OCI-LY1 (cell line): ENCODE data around the gene WDR35.

Experiments
- H2AFZ ChIP-seq: fragments of 200-600 bp; sonication (generic), shearing (Covaris generic); 2 replicates; pipeline ENCODE4 v1.6.0; 2014; ENCODE audit warnings: antibody characterized with exemption, mild to moderate bottlenecking, low read length
- H3F3A ChIP-seq: fragments of 200-600 bp; sonication (generic), shearing (Covaris generic); 2 replicates; pipeline ENCODE4 v1.6.0; 2014; ENCODE audit warnings: mild to moderate bottlenecking, antibody characterized with exemption, low read length, moderate library complexity; ENCODE audit not compliant: insufficient read depth
- H3K27ac ChIP-seq: fragments of 200-600 bp; sonication (generic); 2 replicates; pipeline ENCODE4 v1.5.1; 2014; ENCODE audit warnings: low read length, mixed run types, mild to moderate bottlenecking, low read depth; ENCODE audit not compliant: poor library complexity, severe bottlenecking
- H3K27me3 ChIP-seq: fragments of 200-600 bp; sonication (generic); 2 replicates; pipeline ENCODE4 v1.6.0; 2014; ENCODE audit warnings: antibody characterized with exemption, mild to moderate bottlenecking, low read length, moderate library complexity; ENCODE audit not compliant: insufficient read depth
- H3K36me3 ChIP-seq: fragments of 200-600 bp; sonication (generic); 2 replicates; pipeline ENCODE4 v1.6.1; 2014; ENCODE audit warnings: mild to moderate bottlenecking, antibody characterized with exemption, low read length, moderate library complexity, mixed read lengths; ENCODE audit not compliant: insufficient read depth
- H3K4me1 ChIP-seq: fragments of 200-600 bp; sonication (generic); 2 replicates; pipeline ENCODE4 v1.5.1; 2014; ENCODE audit warnings: mild to moderate bottlenecking, low read length, moderate library complexity; ENCODE audit not compliant: insufficient read depth, severe bottlenecking
- H3K4me2 ChIP-seq: fragments of 200-600 bp; sonication (generic), shearing (Covaris generic); 2 replicates; pipeline ENCODE4 v1.6.1; 2014; ENCODE audit warnings: low read length
- H3K4me3 ChIP-seq: fragments of 200-600 bp; sonication (generic); 2 replicates; pipeline ENCODE4 v1.5.1; 2014; ENCODE audit warnings: low read length, low read depth, mild to moderate bottlenecking, mixed read lengths; ENCODE audit not compliant: poor library complexity, severe bottlenecking
- H3K79me2 ChIP-seq: fragments of 200-600 bp; shearing (Covaris generic); 2 replicates; pipeline ENCODE4 v1.6.1; 2016; ENCODE audit warnings: mixed run types, low read length, mixed read lengths; ENCODE audit not compliant: insufficient read depth
- H3K9ac ChIP-seq: fragments of 200-600 bp; sonication (generic), shearing (Covaris generic); 2 replicates; pipeline ENCODE4 v1.6.1; 2014; ENCODE audit warnings: mild to moderate bottlenecking, low read length, mixed read lengths
- H3K9me2 ChIP-seq: fragments of 200-600 bp; sonication (generic), shearing (Covaris generic); 2 replicates; pipeline ENCODE4 v1.6.1; 2014; ENCODE audit warnings: low read depth, mild to moderate bottlenecking, low read length, mixed read lengths
- H3K9me3 ChIP-seq: fragments of 200-600 bp; shearing (Covaris generic); 2 replicates; pipeline ENCODE4 v1.6.1; 2014; ENCODE audit warnings: low read length, mixed read lengths
- H4K20me1 ChIP-seq: fragments of 200-600 bp; sonication (generic), shearing (Covaris generic); 2 replicates; pipeline ENCODE4 v1.6.0; 2016; ENCODE audit warnings: mild to moderate bottlenecking, low read length; ENCODE audit not compliant: insufficient read depth
- CTCF ChIP-seq: fragments of 200-600 bp; sonication (generic), shearing (Covaris generic); IDR thresholded peaks from 2 replicates; pipeline ENCODE4 v1.5.1; 2017; ENCODE audit warnings: mild to moderate bottlenecking, antibody characterized with exemption, low read length, moderate library complexity, mixed read lengths
- EZH2 ChIP-seq: fragments of 200-600 bp; sonication (generic), shearing (Covaris generic); IDR thresholded peaks from 2 replicates; pipeline ENCODE4 v1.8.0; 2017; ENCODE audit warnings: borderline replicate concordance, mixed run types, mild to moderate bottlenecking, antibody characterized with exemption, low read length, moderate library complexity, mixed read lengths

The WDR35 gene

GRCh38 chr2:19879120-19879519 is 110.8 kb downstream of the WDR35 start:
- no peaks in the 10 kb centered on the region for H3F3A ChIP-seq
- TF ChIP-seq EZH2 (no peak), CTCF (no peak)
- H3K27ac ChIP-seq, result no peak overlapping the region
- H3K27me3 ChIP-seq, result no peaks in the 10 kb centered on the region
- H3K9me3 ChIP-seq, result no peaks in the 10 kb centered on the region
- H3K9me2 ChIP-seq, result no peaks in the 10 kb centered on the region
- no peaks in the 10 kb centered on the region for H3K36me3 ChIP-seq
- no peak overlapping the region for H3K9ac ChIP-seq
- H3K4me2 ChIP-seq, result no peak overlapping the region
- H3K4me3 ChIP-seq, result no peak overlapping the region
- H3K79me2 ChIP-seq, result no peaks in the 10 kb centered on the region
- no peaks in the 10 kb centered on the region for H4K20me1 ChIP-seq
- no peak overlapping the region for H2AFZ ChIP-seq
- H3K4me1 ChIP-seq, result no peaks in the 10 kb centered on the region

GRCh38 chr2:19878268-19879046 is 111.4 kb downstream of the WDR35 start:
- H3K9me3 ChIP-seq, result no peaks in the 10 kb centered on the region
- H3F3A ChIP-seq, result no peaks in the 10 kb centered on the region
- no peaks in the 10 kb centered on the region for H3K9me2 ChIP-seq
- H3K4me1 ChIP-seq, result no peaks in the 10 kb centered on the region
- H4K20me1 ChIP-seq, result no peaks in the 10 kb centered on the region
- no peaks in the 10 kb centered on the region for H3K79me2 ChIP-seq
- H3K36me3 ChIP-seq, result no peaks in the 10 kb centered on the region
- H3K9ac ChIP-seq, result no peak overlapping the region
- no peak overlapping the region for H3K27ac ChIP-seq
- no peak overlapping the region for H3K4me3 ChIP-seq
- no peak overlapping the region for H3K4me2 ChIP-seq
- no peaks in the 10 kb centered on the region for H3K27me3 ChIP-seq
- no peak for TF ChIP-seq EZH2
- TF ChIP-seq CTCF, result no peak
- H2AFZ ChIP-seq, result no peak overlapping the region

GRCh38 chr2:19876751-19877150 is 113.2 kb downstream of the WDR35 start:
- H3K27me3 ChIP-seq, result no peaks in the 10 kb centered on the region
- no peak overlapping the region for H3K27ac ChIP-seq
- no peak overlapping the region for H3K4me2 ChIP-seq
- H2AFZ ChIP-seq, result no peak overlapping the region
- H3K9me2 ChIP-seq, result no peaks in the 10 kb centered on the region
- H3K4me3 ChIP-seq, result no peak overlapping the region
- H3K79me2 ChIP-seq, result no peaks in the 10 kb centered on the region
- no peaks in the 10 kb centered on the region for H3K36me3 ChIP-seq
- H3K4me1 ChIP-seq, result no peaks in the 10 kb centered on the region
- no peaks in the 10 kb centered on the region for H3K9me3 ChIP-seq
- TF ChIP-seq CTCF, result no peak
- no peak for TF ChIP-seq EZH2
- H3K9ac ChIP-seq, result no peak overlapping the region
- H4K20me1 ChIP-seq, result no peaks in the 10 kb centered on the region
- H3F3A ChIP-seq, result no peaks in the 10 kb centered on the region
